NCI-H1105 treated with DMSO at 0.1 percent for 48 hours (cell line): ENCODE data around the gene TRAF3IP1.

Experiments
- DNase-seq: peaks from one replicate; lab custom pipeline; 2025; lab: John Stamatoyannopoulos, UW

The TRAF3IP1 gene

GRCh38 chr2:238449241-238449640 lies 128.9 kb downstream of the TRAF3IP1 start:
- no peak for DNase-seq

GRCh38 chr2:238449909-238450417 lies 129.6 kb downstream of the TRAF3IP1 start:
- DNase-seq = no peak

GRCh38 chr2:238450440-238450861 lies 130.1 kb downstream of the TRAF3IP1 start:
- no peak for DNase-seq
